Cardiac muscle cell (in vitro differentiated cells and primary cell): ENCODE results near the gene PRKCQ. TPM values are rescaled to one million over a fixed set of nuclear protein-coding genes. Genes with fewer than 3 reads are reported as not detected.

ENCODE experiments used
- DNase-seq, 2 donors: peaks; one replicate each; pipeline versions ENCODE4 v3.0.0 to v3.0.0-alpha.2; 2010 to 2017; ENCODE audit warnings: low read depth in 1 of 2, low spot score in 1 of 2
- H3K27ac ChIP-seq: fragments of 200-600 bp; sonication (generic); 2 replicates; pipeline ENCODE4 v1.5.1; 2016
- H3K27me3 ChIP-seq: fragments of 200-600 bp; sonication (generic); 2 replicates; pipeline ENCODE4 v1.6.0; 2016; ENCODE audit warnings: control low read depth
- H3K36me3 ChIP-seq: fragments of 200-600 bp; sonication (generic); 2 replicates; pipeline ENCODE4 v1.5.1; 2016; ENCODE audit warnings: control low read depth
- H3K4me1 ChIP-seq: fragments of 200-600 bp; sonication (generic); 2 replicates; pipeline ENCODE4 v1.8.1; 2017; ENCODE audit warnings: low read depth, mild to moderate bottlenecking, mixed run types
- H3K4me3 ChIP-seq: fragments of 200-600 bp; sonication (generic); 2 replicates; pipeline ENCODE4 v1.5.1; 2016; ENCODE audit warnings: mild to moderate bottlenecking
- H3K9me3 ChIP-seq: fragments of 200-600 bp; sonication (generic); 2 replicates; pipeline ENCODE4 v1.5.1; 2017; ENCODE audit warnings: low read depth, mild to moderate bottlenecking, control low read depth
- CTCF ChIP-seq: IDR thresholded peaks from 2 replicates; pipeline ENCODE4 v1.5.1; 2012; ENCODE audit warnings: low read depth, mild to moderate bottlenecking, low read length
- polyA plus RNA-seq: library from polyadenylated mRNA; unstranded; fragments of >200 nt; fragmentation: Nextera tagmentation; extraction: Ambion mirVana; gene quantifications from 2 replicates; pipeline ENCODE4 v1.2.1, GENCODE V29; 2016
- total RNA-seq: library from RNA; depleted of rRNA; stranded (reverse); fragments of >200 nt; gene quantifications from 2 replicates; pipeline ENCODE4 v1.2.3, GENCODE V29; 2016

Gene PRKCQ
- total and polyA plus RNA-seq, 2 experiments from 2014 or later: 3.7 to 4.1 TPM

GRCh38 chr10:6423413-6424170 lies 156.5 kb downstream of the PRKCQ start:
- no peak for TF ChIP-seq CTCF
- Histone ChIP-seq H3K27ac (no peak overlapping the region), H3K27me3 (no peaks in the 10 kb centered on the region), H3K4me3 (no peak overlapping the region), H3K4me1 (no peaks in the 10 kb centered on the region), H3K36me3 (no peaks in the 10 kb centered on the region), H3K9me3 (no peaks in the 10 kb centered on the region)
- DNase-seq: no peak

GRCh38 chr10:6423004-6423403 lies 157.1 kb downstream of the PRKCQ start:
- no peak for DNase-seq
- H3K4me1 ChIP-seq: no peaks in the 10 kb centered on the region
- no peaks in the 10 kb centered on the region for H3K27me3 ChIP-seq
- no peak overlapping the region for H3K4me3 ChIP-seq
- no peaks in the 10 kb centered on the region for H3K36me3 ChIP-seq
- no peaks in the 10 kb centered on the region for H3K9me3 ChIP-seq
- no peak overlapping the region for H3K27ac ChIP-seq
- TF ChIP-seq CTCF: no peak

DNA sequence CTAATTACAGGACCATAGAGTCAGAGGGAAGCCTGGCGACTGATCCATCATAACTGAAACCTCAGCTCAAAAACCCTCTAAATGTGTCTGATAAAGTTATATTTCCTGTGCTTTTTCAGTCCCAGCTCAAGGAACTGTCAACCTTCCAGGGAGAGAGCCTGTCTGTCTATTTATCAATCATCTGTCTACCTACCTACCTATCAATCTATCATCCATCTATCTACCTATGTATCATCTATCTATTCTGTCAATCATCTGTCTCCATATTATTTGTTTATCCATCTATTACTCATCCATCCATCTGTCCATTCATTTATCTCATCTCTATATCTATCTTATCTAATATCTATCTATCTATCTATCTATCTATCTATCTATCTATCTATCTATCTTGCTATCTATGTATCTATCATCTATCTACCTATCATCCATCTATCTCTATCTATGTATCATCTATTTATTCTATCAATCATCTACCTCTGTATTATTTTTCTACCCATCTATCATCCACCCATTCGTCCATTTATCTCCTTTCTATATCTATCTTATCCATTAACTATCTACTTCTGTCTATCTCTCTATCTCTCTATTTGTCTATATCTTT lies 161.4 kb downstream of the PRKCQ start:
- H3K4me1 ChIP-seq: no peaks in the 10 kb centered on the region
- H3K27ac ChIP-seq: no peak overlapping the region
- no peak for DNase-seq
- no peak for TF ChIP-seq CTCF
- H3K36me3 ChIP-seq: no peaks in the 10 kb centered on the region
- no peaks in the 10 kb centered on the region for H3K9me3 ChIP-seq
- no peaks in the 10 kb centered on the region for H3K27me3 ChIP-seq
- H3K4me3 ChIP-seq: no peak overlapping the region

DNA sequence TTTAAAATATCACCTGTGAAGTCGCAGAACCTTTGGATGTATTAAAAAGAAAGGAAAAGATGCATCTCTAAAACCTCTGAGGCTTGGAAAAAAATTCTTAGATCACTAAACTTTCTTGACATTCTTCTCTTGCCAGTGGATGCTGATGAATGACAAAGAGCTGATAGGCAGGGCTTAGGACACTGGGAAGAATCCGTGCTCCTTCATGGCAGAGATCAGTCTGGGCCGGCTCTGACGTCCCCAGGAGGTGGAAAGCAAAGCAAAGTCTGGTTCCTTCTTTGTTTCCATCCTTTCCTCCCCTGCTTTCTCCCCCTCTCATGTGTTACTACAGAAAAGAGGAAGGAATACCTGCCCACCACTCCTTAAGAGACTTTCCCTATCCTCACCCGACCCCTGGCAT lies 161.9 kb downstream of the PRKCQ start:
- Histone ChIP-seq H3K4me3 (no peak overlapping the region), H3K9me3 (no peaks in the 10 kb centered on the region), H3K4me1 (no peaks in the 10 kb centered on the region), H3K36me3 (no peaks in the 10 kb centered on the region), H3K27ac (no peak overlapping the region), H3K27me3 (no peaks in the 10 kb centered on the region)
- no peak for DNase-seq
- no peak for TF ChIP-seq CTCF

- peak; percentile 58 to 68 for DNase-seq
- Histone ChIP-seq H3K27ac (no peak overlapping the region), H3K4me1 (no peaks in the 10 kb centered on the region), H3K4me3 (no peak overlapping the region), H3K36me3 (no peaks in the 10 kb centered on the region), H3K27me3 (no peaks in the 10 kb centered on the region), H3K9me3 (no peaks in the 10 kb centered on the region)
- TF ChIP-seq CTCF: peak; percentile 67
Observed at GRCh38 chr10:6416892-6417512, 163.1 kb downstream of the PRKCQ start.
